ENCODE measurements around the gene HOXA5.

Gene HOXA5

GRCh38 chr7:27161721-27162560 lies 18.5 kb upstream of the HOXA5 start:
- in situ Hi-C loops (cut with HindIII; ENCODE audit: low sequenced_read_pairs): loop anchor here (5.0 to 25.0 kb wide), 4 partner anchors 35 to 1275 kb away; no protein-coding TSS in a partner anchor

GRCh38 chr7:27161214-27161720 lies 17.8 kb upstream of the HOXA5 start:
- in situ Hi-C loops (cut with HindIII; ENCODE audit: low sequenced_read_pairs): loop anchor here (5.0 to 25.0 kb wide), 4 partner anchors 34 to 1274 kb away; no protein-coding TSS in a partner anchor

- in situ Hi-C loops (cut with HindIII; ENCODE audit: low sequenced_read_pairs): loop anchor here (5.0 to 25.0 kb wide), 4 partner anchors 33 to 1273 kb away; no protein-coding TSS in a partner anchor
Observed at GRCh38 chr7:27160546-27161213, 17.2 kb upstream of the HOXA5 start.

GRCh38 chr7:27160145-27160545 lies 16.7 kb upstream of the HOXA5 start:
- in situ Hi-C loops (cut with HindIII; ENCODE audit: low sequenced_read_pairs): loop anchor here (5.0 to 25.0 kb wide), 4 partner anchors 33 to 1273 kb away; no protein-coding TSS in a partner anchor

- in situ Hi-C loops (cut with HindIII; ENCODE audit: low sequenced_read_pairs): loop anchor here (5.0 to 25.0 kb wide), 4 partner anchors 32 to 1272 kb away; no protein-coding TSS in a partner anchor
Observed at GRCh38 chr7:27159266-27160144, 16.0 kb upstream of the HOXA5 start.

- in situ Hi-C loops (cut with HindIII; ENCODE audit: low sequenced_read_pairs): loop anchor here (25.0 kb wide), 1 partner anchor 1271 kb away; no protein-coding TSS in a partner anchor
Observed at GRCh38 chr7:27158436-27159265, 15.2 kb upstream of the HOXA5 start.

- in situ Hi-C loops (cut with HindIII; ENCODE audit: low sequenced_read_pairs): loop anchor here (25.0 kb wide), 1 partner anchor 1271 kb away; no protein-coding TSS in a partner anchor
Observed at GRCh38 chr7:27157702-27158431, 14.4 kb upstream of the HOXA5 start.

- in situ Hi-C loops (cut with HindIII; ENCODE audit: low sequenced_read_pairs): loop anchor here (25.0 kb wide), 1 partner anchor 1270 kb away; no protein-coding TSS in a partner anchor
Observed at GRCh38 chr7:27156916-27157701, 13.6 kb upstream of the HOXA5 start.

- in situ Hi-C loops (cut with HindIII; ENCODE audit: low sequenced_read_pairs): loop anchor here (25.0 kb wide), 1 partner anchor 1269 kb away; no protein-coding TSS in a partner anchor
Observed at GRCh38 chr7:27156508-27156898, 13.0 kb upstream of the HOXA5 start, which contains the start of gene HOXA7. TSS of gene HOXA7 (minus strand) at chr7:27156675. CDS start at chr7:27156545, 130 bp downstream.

GRCh38 chr7:27155816-27156507 lies 12.5 kb upstream of the HOXA5 start:
- in situ Hi-C loops (cut with HindIII; ENCODE audit: low sequenced_read_pairs): loop anchor here (25.0 kb wide), 1 partner anchor 1269 kb away; no protein-coding TSS in a partner anchor

- in situ Hi-C loops (cut with HindIII; ENCODE audit: low sequenced_read_pairs): loop anchor here (25.0 kb wide), 1 partner anchor 1268 kb away; no protein-coding TSS in a partner anchor
Observed at GRCh38 chr7:27154901-27155815, 11.7 kb upstream of the HOXA5 start.

- in situ Hi-C loops (cut with HindIII; ENCODE audit: low sequenced_read_pairs): loop anchor here (25.0 kb wide), 1 partner anchor 1267 kb away; no protein-coding TSS in a partner anchor
Observed at GRCh38 chr7:27154369-27154768, 10.9 kb upstream of the HOXA5 start.

GRCh38 chr7:27153526-27153925 lies 10.0 kb upstream of the HOXA5 start:
- in situ Hi-C loops (cut with HindIII; ENCODE audit: low sequenced_read_pairs): loop anchor here (25.0 kb wide), 1 partner anchor 1266 kb away; no protein-coding TSS in a partner anchor

- in situ Hi-C loops (cut with HindIII; ENCODE audit: low sequenced_read_pairs): loop anchor here (25.0 kb wide), 1 partner anchor 1266 kb away; no protein-coding TSS in a partner anchor
Observed at GRCh38 chr7:27152816-27153442, 9.4 kb upstream of the HOXA5 start.
